ENCODE data around the gene ERGIC3.

ERGIC3 gene

DNA sequence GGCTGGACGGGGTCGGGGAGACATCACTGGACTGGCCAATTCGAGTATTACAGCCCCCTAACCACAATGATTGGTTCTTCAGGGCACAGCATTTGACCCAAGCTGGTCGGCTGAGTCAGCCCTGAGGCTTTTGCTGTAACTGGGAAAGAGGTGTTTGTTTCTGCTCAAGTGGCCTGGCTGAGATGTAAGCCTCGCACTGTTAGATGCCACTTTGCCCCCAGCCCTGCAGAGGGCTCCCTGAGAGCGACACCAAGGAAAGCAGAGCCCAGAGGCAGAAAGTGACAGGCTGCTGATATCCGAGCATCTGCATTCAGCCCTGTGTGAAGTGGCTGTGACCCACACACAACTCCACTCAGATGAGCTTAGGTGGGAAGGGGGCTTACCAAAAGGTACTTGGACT lies 19.4 kb downstream of the ERGIC3 start:
- DNase-seq (ENCODE audit: low read depth in 3 of 3): no peak

DNA sequence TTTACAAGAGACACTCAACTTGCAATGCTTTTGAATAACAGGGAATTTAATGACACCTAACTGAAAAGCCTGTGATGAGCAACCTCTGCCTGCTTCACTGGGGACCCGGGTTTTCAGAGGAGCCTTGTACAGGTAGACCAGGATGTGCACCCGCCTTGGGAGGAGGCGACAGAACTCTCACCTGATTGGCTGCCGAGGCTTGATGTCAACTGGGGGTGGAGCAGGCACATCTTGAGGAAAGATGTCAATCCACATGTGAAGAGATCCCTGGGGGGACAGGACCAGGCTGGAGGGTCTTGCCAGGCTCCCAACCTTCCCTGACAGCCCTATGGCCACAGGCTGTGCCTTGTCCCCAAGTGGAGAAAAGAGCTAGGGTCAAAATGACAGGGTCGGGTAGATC lies 19.8 kb downstream of the ERGIC3 start:
- no peak for DNase-seq (ENCODE audit: low read depth in 3 of 3)

GRCh38 chr20:35562541-35563110 lies 20.7 kb downstream of the ERGIC3 start:
- no peak for DNase-seq (ENCODE audit: low read depth in 3 of 3)

DNA sequence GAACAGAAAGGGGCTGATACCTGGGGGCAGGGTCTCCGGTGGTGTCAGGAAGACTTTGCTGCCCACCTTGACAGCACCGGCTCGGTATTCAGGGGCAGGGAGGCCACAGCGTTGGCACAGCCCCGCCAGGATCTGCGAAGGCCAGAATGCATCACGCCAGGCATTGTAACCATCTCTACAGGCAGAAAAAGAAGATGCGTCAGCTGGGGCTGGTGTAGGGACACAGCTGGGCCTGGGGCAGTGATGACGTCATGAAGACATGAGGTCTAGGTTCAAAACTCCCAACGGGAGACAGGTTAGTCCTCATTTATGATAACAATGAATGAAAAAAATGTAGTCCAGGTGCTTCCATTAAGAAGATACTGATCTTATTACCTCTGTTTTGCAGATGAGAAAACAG lies 22.0 kb downstream of the ERGIC3 start:
- DNase-seq (ENCODE audit: low read depth in 3 of 3): no peak

- DNase-seq (ENCODE audit: low read depth in 3 of 3): no peak
Measured at GRCh38 chr20:35564905-35565304, 23.0 kb downstream of the ERGIC3 start.

- no peak for DNase-seq (ENCODE audit: low read depth in 3 of 3)
Measured at GRCh38 chr20:35568645-35569044, 26.8 kb downstream of the ERGIC3 start.

DNA sequence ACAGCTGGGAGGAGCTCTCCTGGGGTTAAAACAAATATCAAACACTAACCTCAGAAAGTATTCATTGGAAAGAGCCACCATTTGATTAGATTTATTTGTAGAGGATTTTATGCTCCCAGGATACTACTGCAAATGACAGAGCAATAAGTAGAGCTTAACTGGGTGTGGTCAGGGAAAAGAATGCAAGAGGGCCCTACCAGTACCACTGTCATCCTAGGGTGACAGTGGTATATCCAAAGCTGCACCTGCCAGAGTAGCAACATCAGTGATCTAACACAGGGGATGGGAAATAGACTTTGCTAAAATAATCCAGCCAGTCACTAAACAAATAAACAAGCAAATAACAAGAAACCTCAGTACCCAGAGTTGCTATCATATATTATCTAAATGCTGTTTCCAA lies 29.7 kb downstream of the ERGIC3 start:
- no peak for DNase-seq (ENCODE audit: low read depth in 3 of 3)

GRCh38 chr20:35572838-35573237 lies 31.0 kb downstream of the ERGIC3 start:
- DNase-seq (ENCODE audit: low read depth in 3 of 3): no peak

- DNase-seq (ENCODE audit: low read depth in 3 of 3): no peak
Measured at GRCh38 chr20:35575958-35576357, 34.1 kb downstream of the ERGIC3 start.

DNA sequence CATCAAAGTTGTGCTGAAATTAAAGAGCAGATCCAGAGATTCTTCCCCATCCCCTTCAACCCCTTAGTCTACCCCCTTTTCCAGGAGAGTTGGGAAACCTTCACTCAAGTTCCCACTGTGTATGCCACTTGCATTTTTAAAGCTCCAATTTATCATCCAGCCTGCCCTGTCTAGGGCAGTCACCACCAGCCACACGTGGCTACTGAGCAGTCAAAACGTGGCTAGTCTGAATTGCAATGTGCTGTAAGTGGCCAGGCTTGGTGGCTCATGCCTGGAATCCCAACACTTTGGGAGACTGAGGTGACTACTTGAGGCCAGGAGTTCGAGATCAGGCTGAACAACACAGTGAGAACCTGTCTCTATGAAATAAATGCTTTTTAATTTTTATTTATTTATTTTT lies 34.9 kb downstream of the ERGIC3 start:
- no peak for DNase-seq (ENCODE audit: low read depth in 3 of 3)

GRCh38 chr20:35578469-35578868 lies 36.6 kb downstream of the ERGIC3 start:
- no peak for DNase-seq (ENCODE audit: low read depth in 3 of 3)

GRCh38 chr20:35579196-35579595 lies 37.3 kb downstream of the ERGIC3 start:
- DNase-seq (ENCODE audit: low read depth in 3 of 3): no peak

DNA sequence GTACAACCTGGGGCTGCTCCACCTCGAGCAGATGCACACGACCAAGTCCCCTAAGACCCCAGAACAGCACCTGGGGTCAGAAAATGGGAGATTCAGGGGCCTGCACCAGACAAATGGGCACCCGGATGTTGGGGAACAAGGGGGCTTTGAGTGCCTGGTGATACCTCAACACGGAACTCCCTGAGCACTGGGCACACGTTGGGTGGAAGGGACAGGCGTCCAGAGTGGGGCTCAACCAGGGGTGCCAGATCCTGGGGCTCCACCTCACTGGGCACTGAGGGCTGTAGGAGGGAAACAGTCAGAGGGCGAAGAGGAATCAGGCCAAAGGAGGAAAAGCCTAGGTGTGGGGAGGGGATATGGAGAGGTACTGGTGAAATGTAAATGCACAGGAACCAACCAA lies 40.3 kb downstream of the ERGIC3 start:
- DNase-seq (ENCODE audit: low read depth in 3 of 3): no peak

- no peak for DNase-seq (ENCODE audit: low read depth in 3 of 3)
Measured at GRCh38 chr20:35582741-35583404, 41.0 kb downstream of the ERGIC3 start.

DNA sequence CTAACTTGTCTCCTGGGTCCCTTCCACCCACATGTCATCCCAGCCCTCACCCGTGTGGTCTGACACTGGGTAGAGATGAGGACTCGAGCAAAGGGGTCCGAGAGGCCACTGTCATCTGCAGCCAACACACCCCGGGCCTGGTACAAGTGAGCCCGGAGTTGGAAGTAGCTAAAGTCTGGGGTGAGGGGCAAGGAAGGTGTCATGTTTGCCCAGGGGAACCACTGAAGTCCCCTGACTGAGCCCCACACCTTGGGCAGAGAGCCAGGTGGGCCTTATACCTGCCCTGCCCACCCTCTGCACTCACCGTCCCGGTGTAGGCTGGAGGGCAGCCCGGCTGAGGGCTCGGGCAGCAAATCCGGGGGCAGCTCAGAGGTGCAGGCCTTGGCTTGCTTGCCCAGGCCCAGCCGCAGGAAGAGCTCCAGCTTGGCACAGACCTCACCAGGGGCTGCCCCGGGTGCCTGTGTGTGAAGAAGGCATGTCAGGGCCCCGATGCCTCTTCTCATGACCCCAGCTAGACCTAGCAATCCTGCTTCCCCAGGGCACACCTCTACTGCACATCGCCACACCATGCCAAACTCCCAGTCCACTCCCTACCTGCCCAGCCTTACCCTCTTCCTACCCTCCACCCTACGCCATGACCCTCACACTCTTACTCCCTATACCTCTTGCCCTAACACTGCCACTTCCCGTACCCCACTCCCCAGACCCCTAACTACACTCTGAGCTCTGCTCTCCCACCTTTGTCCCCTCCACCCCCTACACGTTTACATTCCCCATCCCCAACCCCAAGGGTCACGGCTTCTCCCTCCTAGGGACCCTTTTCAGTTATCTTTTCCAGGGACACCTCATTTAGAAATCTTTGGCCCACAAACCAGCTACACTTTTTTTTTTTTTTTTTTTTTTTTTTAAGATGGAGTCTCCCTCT lies 42.0 kb downstream of the ERGIC3 start:
- DNase-seq (ENCODE audit: low read depth in 3 of 3): no peak

DNA sequence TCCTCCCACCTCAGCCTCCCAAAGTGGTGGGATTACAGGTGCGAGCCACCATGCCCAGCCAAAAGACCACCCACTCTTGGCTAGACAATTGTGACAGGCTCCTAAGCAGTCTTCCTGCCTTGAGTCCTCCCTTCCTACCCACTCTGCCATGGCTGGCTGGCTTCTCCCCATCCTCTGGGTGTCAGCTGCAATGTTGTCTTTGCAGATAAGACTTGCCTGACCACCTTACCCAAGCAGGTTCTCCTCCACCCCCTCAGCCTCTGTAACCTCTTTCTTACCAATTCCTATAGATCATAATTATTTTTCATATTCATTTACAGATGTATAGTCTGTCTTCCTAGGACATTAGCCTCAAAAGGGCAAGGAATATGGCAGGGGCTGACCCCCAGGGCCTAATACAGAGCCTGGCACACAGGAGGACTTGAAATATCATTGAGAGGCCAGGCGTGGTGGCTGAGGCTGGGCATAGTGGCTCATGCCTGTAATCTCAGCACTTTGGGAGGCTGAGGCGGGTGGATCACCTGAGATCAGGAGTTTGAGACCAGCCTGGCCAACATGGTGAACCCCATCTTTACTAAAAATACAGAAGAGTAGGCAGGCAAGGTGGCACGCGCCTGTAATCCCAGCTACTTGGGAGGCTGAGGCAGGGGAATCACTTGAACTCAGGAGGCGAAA lies 45.0 kb downstream of the ERGIC3 start:
- DNase-seq (ENCODE audit: low read depth in 3 of 3): no peak

- no peak for DNase-seq (ENCODE audit: low read depth in 3 of 3)
Measured at GRCh38 chr20:35587436-35587835, 45.6 kb downstream of the ERGIC3 start.

DNA sequence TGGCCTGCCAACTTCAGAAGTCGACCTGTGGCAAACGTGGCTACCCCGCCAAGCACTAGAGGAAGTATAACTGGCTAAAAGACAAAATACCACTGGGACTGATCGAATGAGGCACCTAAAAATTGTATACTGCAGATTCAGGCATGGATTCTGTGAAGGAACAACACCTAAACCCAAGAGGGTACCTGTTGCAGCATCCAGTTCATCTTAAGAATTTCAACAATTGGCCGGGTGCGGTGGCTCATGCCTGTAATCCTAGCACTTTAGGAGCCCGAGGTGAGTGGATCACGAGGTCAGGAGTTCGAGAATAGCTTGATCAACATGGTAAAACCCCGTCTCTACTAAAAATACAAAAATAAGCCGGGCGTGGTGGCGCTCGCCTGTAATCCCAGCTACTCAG lies 46.5 kb downstream of the ERGIC3 start:
- DNase-seq (ENCODE audit: low read depth in 3 of 3): no peak

DNA sequence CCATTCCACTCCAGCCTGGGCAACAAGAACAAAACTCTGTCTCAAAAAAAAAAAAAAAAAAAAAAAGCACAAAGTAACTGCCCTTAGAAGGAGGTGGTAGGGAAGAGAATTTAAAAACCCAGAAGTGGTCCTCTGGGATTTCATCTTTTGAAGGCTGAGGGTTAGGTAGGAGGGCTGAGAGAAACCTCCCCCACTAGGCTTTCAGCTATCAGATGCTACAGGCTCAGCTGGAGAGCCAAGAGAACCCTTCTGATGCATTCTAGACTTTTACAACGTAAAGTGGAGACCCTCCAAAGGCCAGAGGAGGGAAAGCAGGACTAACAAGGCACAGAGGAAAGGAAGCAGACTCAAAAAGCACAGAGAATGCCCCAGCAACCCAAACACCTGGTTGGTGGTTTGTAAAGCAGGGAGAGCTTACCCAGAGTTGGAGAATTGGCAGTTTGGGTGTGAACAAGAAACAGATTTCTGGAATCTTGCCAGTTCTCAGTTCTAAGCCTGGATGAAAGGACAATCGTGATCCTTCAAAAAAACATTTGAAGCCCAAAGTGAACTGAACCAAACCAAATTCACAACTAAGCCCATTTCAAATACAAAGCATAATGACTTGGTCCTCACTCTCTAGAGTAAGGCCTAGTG lies 50.6 kb downstream of the ERGIC3 start:
- DNase-seq (ENCODE audit: low read depth in 3 of 3): no peak

- no peak for DNase-seq (ENCODE audit: low read depth in 3 of 3)
Measured at GRCh38 chr20:35595456-35595855, 53.6 kb downstream of the ERGIC3 start.

DNA sequence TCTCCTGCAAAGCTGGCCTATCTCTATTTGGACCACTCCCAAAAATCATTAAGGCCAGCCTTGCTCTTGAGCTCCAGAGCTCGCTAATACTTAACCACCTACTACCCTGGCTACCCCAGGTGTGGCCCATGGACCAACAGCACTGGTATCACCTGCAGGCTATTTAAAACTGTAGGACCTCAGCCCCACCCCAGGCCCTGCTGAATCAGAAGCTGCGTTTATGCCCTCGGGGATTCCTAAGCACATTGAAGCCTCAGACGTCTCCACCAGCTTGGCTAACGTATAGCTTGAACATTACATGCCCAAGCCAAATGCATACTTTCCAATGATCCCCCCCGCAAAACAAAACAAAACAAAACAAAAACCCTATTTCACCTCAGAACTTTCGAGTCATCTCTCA lies 54.0 kb downstream of the ERGIC3 start:
- DNase-seq (ENCODE audit: low read depth in 3 of 3): no peak

GRCh38 chr20:35597186-35597585 lies 55.3 kb downstream of the ERGIC3 start:
- DNase-seq (ENCODE audit: low read depth in 3 of 3): no peak
